H9 (cell line): ENCODE data around the gene PCBP4. TPM values are rescaled to one million over a fixed set of nuclear protein-coding genes. Genes with fewer than 3 reads are reported as not detected.

ENCODE experiments used
- DNase-seq: peaks from one replicate; pipeline ENCODE4 v3.0.0-alpha.2; 2017
- H2AFZ ChIP-seq: one replicate; pipeline ENCODE4 v1.6.1; 2013; ENCODE audit warnings: mild to moderate bottlenecking, low read length, control low read depth, moderate library complexity
- H2AK5ac ChIP-seq: 2 replicates; pipeline ENCODE4 v1.6.1; 2013; ENCODE audit warnings: low read length, control low read depth, mixed read lengths; ENCODE audit not compliant: insufficient read length
- H2BK120ac ChIP-seq: one replicate; pipeline ENCODE4 v1.6.1; 2013; ENCODE audit warnings: low read depth, mild to moderate bottlenecking, low read length, control low read depth, inconsistent platforms; ENCODE audit not compliant: poor library complexity, severe bottlenecking
- H2BK12ac ChIP-seq: 2 replicates; pipeline ENCODE4 v1.6.1; 2013; ENCODE audit warnings: low read length, control low read depth, mixed read lengths, low read depth; ENCODE audit not compliant: insufficient read length
- H2BK15ac ChIP-seq: 2 replicates; pipeline ENCODE4 v1.6.1; 2013; ENCODE audit warnings: low read depth, low read length, control low read depth
- H2BK20ac ChIP-seq: one replicate; pipeline ENCODE4 v1.6.1; 2013; ENCODE audit warnings: low read depth, mild to moderate bottlenecking, low read length, control low read depth, inconsistent platforms; ENCODE audit not compliant: poor library complexity, severe bottlenecking
- H2BK5ac ChIP-seq: 2 replicates; pipeline ENCODE4 v1.6.1; 2013; ENCODE audit warnings: low read length, control low read depth, mixed read lengths; ENCODE audit not compliant: insufficient read length
- H3K14ac ChIP-seq: 2 replicates; pipeline ENCODE4 v1.6.1; 2013; ENCODE audit warnings: low read length, control low read depth; ENCODE audit not compliant: insufficient read depth
- H3K18ac ChIP-seq: 2 replicates; pipeline ENCODE4 v1.6.1; 2013; ENCODE audit warnings: low read depth, mild to moderate bottlenecking, mixed read lengths, low read length, control low read depth; ENCODE audit not compliant: insufficient read length
- H3K23ac ChIP-seq: 2 replicates; pipeline ENCODE4 v1.6.1; 2013; ENCODE audit warnings: low read length, control low read depth, mixed read lengths, low read depth; ENCODE audit not compliant: insufficient read length
- H3K23me2 ChIP-seq: 2 replicates; pipeline ENCODE4 v1.6.1; 2013; ENCODE audit warnings: low read depth, mild to moderate bottlenecking, mixed read lengths, low read length, control low read depth; ENCODE audit not compliant: insufficient read length, poor library complexity, severe bottlenecking
- H3K27ac ChIP-seq: 2 replicates; pipeline ENCODE4 v1.5.1; 2013; ENCODE audit warnings: low read length, control low read depth, mixed read lengths, low read depth; ENCODE audit not compliant: insufficient read length
- H3K27me3 ChIP-seq: 2 replicates; pipeline ENCODE4 v1.6.1; 2013; ENCODE audit warnings: low read length, control low read depth, inconsistent platforms; ENCODE audit not compliant: insufficient read depth
- H3K4ac ChIP-seq: 2 replicates; pipeline ENCODE4 v1.6.1; 2013; ENCODE audit warnings: low read depth, mild to moderate bottlenecking, control low read depth, inconsistent platforms, low read length, moderate library complexity
- H3K4me1 ChIP-seq: 2 replicates; pipeline ENCODE4 v1.6.1; 2013; ENCODE audit warnings: low read length, control low read depth, inconsistent platforms; ENCODE audit not compliant: insufficient read depth
- H3K4me2 ChIP-seq: 2 replicates; pipeline ENCODE4 v1.6.1; 2013; ENCODE audit warnings: low read length, control low read depth, mixed read lengths; ENCODE audit not compliant: insufficient read length, insufficient read depth
- H3K56ac ChIP-seq: 2 replicates; pipeline ENCODE4 v1.6.1; 2013; ENCODE audit warnings: low read depth, mild to moderate bottlenecking, mixed read lengths, low read length, control low read depth; ENCODE audit not compliant: insufficient read length
- H3K79me1 ChIP-seq: 2 replicates; pipeline ENCODE4 v1.6.1; 2013; ENCODE audit warnings: low read depth, mild to moderate bottlenecking, moderate library complexity, low read length, control low read depth, inconsistent platforms; ENCODE audit not compliant: insufficient read depth, poor library complexity, severe bottlenecking
- H3K79me2 ChIP-seq: 2 replicates; pipeline ENCODE4 v1.6.1; 2013; ENCODE audit warnings: low read length, control low read depth, inconsistent platforms; ENCODE audit not compliant: insufficient read depth
- H3K9ac ChIP-seq: 2 replicates; pipeline ENCODE4 v1.6.1; 2013; ENCODE audit warnings: low read length, control low read depth, mixed read lengths; ENCODE audit not compliant: insufficient read length; ENCODE audit errors: extremely low read depth
- H3K9me3 ChIP-seq: one replicate; pipeline ENCODE4 v1.6.1; 2013; ENCODE audit warnings: low read depth, low read length, inconsistent platforms; ENCODE audit not compliant: control insufficient read depth
- H3T11ph ChIP-seq: one replicate; pipeline ENCODE4 v1.6.1; 2013; ENCODE audit warnings: mild to moderate bottlenecking, low read length, control low read depth, inconsistent platforms
- H4K20me1 ChIP-seq: one replicate; pipeline ENCODE4 v1.6.1; 2013; ENCODE audit not compliant: control insufficient read depth, insufficient read length, insufficient read depth
- H4K5ac ChIP-seq: 2 replicates; pipeline ENCODE4 v1.6.1; 2013; ENCODE audit warnings: low read depth, mild to moderate bottlenecking, mixed read lengths, low read length, control low read depth; ENCODE audit not compliant: insufficient read length
- H4K8ac ChIP-seq: replicated peaks from 2 replicates; pipeline ENCODE4 v1.6.1; 2013; ENCODE audit warnings: low read length, control low read depth, mixed read lengths, low read depth; ENCODE audit not compliant: insufficient read length
- H4K91ac ChIP-seq: 2 replicates; pipeline ENCODE4 v1.6.1; 2013; ENCODE audit warnings: low read depth, mild to moderate bottlenecking, moderate library complexity, mixed read lengths, low read length, control low read depth; ENCODE audit not compliant: insufficient read length
- H3K27ac Mint-ChIP-seq, 3 experiments: 2 replicates in 2 of 3; 3 replicates in 1 of 3; pipeline ENCODE4 v1.8.0; 2020 to 2021; ENCODE audit warnings: mixed read lengths in 3 of 3, mild to moderate bottlenecking in 1 of 3, moderate library complexity in 1 of 3
- H3K27me3 Mint-ChIP-seq: 2 replicates; pipeline ENCODE4 v1.8.0; 2021; ENCODE audit warnings: low read depth, mild to moderate bottlenecking, moderate library complexity, mixed read lengths
- H3K36me3 Mint-ChIP-seq, 3 experiments: 2 replicates in 2 of 3; 3 replicates in 1 of 3; pipeline ENCODE4 v1.8.0; 2020 to 2021; ENCODE audit warnings: low read depth in 3 of 3, mixed read lengths in 3 of 3; ENCODE audit not compliant: insufficient read depth in 1 of 3
- H3K4me1 Mint-ChIP-seq, 2 experiments: 2 replicates each; pipeline ENCODE4 v1.8.0; 2020; ENCODE audit warnings: mixed read lengths in 2 of 2
- H3K4me3 Mint-ChIP-seq, 2 experiments: 2 replicates in 1 of 2; 3 replicates in 1 of 2; pipeline ENCODE4 v1.8.0; 2020 to 2021; ENCODE audit warnings: mild to moderate bottlenecking in 2 of 2, mixed read lengths in 2 of 2, moderate library complexity in 1 of 2
- H3K9me3 Mint-ChIP-seq, 2 experiments: 2 replicates in 1 of 2; 3 replicates in 1 of 2; pipeline ENCODE4 v1.8.0; 2020; ENCODE audit warnings: mild to moderate bottlenecking in 2 of 2, mixed read lengths in 2 of 2, moderate library complexity in 1 of 2
- CTCF ChIP-seq: fragments of 200-600 bp; sonication (generic); conservative IDR thresholded peaks from 3 replicates; pipeline ENCODE4 v1.8.0; 2021; ENCODE audit warnings: antibody characterized with exemption, mild to moderate bottlenecking
- WGBS: extraction: QIAGEN DNeasy Blood & Tissue Kit; methylation state at CpG from one replicate; pipeline ENCODE4 v1.1.7; 2013; ENCODE audit warnings: missing lambda C conversion rate, low lambda C conversion rate, mixed read lengths; ENCODE audit not compliant: insufficient read length; ENCODE audit errors: extremely low coverage; 5-methylcytosine and 5-hydroxymethylcytosine counted together
- total RNA-seq: library from RNA; stranded (reverse); gene quantifications from 2 replicates; pipeline ENCODE4 v1.2.1, GENCODE V29; 2021

The PCBP4 gene
- total RNA-seq, 1 experiment from 2014 or later, result 24.6 TPM

DNA sequence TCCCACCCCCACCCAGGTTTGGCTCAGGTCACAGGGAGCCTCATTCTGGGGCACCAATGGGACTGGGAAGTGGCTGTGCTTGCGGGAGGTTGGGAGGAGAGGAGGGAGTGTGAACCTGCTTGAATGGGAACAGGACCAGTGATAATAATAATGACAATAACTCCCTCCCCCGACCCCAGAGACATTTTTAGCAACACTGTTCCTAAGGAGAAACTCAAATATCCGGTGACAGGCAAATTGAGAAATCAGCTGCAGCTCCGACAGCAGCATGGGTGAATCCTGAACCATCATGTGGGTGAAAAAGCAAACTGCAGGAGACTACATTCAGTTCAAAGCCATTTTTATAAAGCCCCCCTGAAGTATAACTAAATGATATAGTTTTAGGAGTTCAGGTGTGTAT, 40.0 kb upstream of the PCBP4 start:
- H3K9ac ChIP-seq, result no peak overlapping the region
- no peak overlapping the region for H3K4ac ChIP-seq
- DNase-seq, result no peak
- Mint-ChIP-seq H3K9me3 (no peaks in the 10 kb centered on the region), H3K4me1 (peaks cover 43 to 55% of the 10 kb centered on the region in 2 experiments), H3K27ac (no peak overlapping the region; a peak in 1 of 7 replicates), H3K27me3 (peaks cover 4% of the 10 kb centered on the region), H3K36me3 (no peaks in the 10 kb centered on the region), H3K4me3 (no peak overlapping the region)
- H2BK20ac ChIP-seq, result no peak overlapping the region
- H3K18ac ChIP-seq, result no peak overlapping the region
- peaks cover 15% of the 10 kb centered on the region; the same call in 1 of the 2 replicates for H3K4me1 ChIP-seq
- no peak overlapping the region for H2AK5ac ChIP-seq
- no peak overlapping the region for H4K5ac ChIP-seq
- no peaks in the 10 kb centered on the region for H3K9me3 ChIP-seq
- no peak overlapping the region for H3K56ac ChIP-seq
- no peaks in the 10 kb centered on the region for H4K20me1 ChIP-seq
- H3K79me1 ChIP-seq, result no peaks in the 10 kb centered on the region
- no peak overlapping the region for H3K23ac ChIP-seq
- H3K79me2 ChIP-seq, result no peaks in the 10 kb centered on the region
- H3T11ph ChIP-seq, result no peak overlapping the region
- H4K8ac ChIP-seq, result no peak overlapping the region
- TF ChIP-seq CTCF, result no peak
- no peak overlapping the region for H2BK12ac ChIP-seq
- no CpG with 5 or more reads among the region's 4 CpGs for whole genome bisulfite sequencing
- no peaks in the 10 kb centered on the region for H3K23me2 ChIP-seq
- H2BK15ac ChIP-seq, result no peak overlapping the region
- no peaks in the 10 kb centered on the region for H3K27me3 ChIP-seq
- H2AFZ ChIP-seq, result no peak overlapping the region
- no peak overlapping the region for H2BK120ac ChIP-seq
- H2BK5ac ChIP-seq, result no peak overlapping the region
- no peak overlapping the region for H3K27ac ChIP-seq
- H3K14ac ChIP-seq, result no peak overlapping the region
- H3K4me2 ChIP-seq, result no peak overlapping the region
- no peak overlapping the region for H4K91ac ChIP-seq
